ENCODE data around the gene CCDC190.
"Not testable (repeated sequence)": the region's sequence is repeated elsewhere in the genome, so short reads cannot be mapped to it uniquely, and the experiment has no call there.

The CCDC190 gene

GRCh38 chr1:162823771-162824525, 37.0 kb downstream of the CCDC190 start:
- POLR2A ChIA-PET = no interaction called here
- TF ChIP-seq ZNF384 (IDR thresholded peaks at IDR 0.05) (no peak), SP1 (IDR thresholded peaks at IDR 0.05) (no peak)
- no peak for DNase-seq (ENCODE audit: extremely low spot score)
- CTCF ChIA-PET = interaction anchor here (1.8 kb wide), 1 partner anchor 9 kb away, joined by 6 read pairs; no protein-coding TSS in a partner anchor

DNA sequence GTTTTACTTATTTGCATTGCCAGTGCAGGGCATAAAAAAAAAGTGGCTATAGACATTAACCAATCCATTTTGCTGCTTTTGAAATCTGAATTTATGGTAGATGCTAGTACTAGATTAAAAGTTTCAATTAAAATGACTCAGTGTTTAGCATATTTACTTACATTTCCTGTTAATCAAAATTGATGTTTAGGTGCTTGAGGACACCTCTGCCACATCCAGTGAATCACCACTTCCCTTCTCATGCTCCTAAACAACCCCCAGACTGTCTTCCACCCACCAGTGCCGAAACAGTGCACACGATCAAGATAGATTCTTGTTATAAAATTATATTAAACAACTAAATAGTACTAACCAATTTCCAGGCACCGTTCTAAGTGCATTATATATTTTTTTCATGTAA, 37.7 kb downstream of the CCDC190 start:
- POLR2A ChIA-PET = no interaction called here
- TF ChIP-seq L3MBTL2 (conservative IDR thresholded peaks at IDR 0.05) (no peak), HDGF (IDR thresholded peaks at IDR 0.05; ENCODE audit: borderline replicate concordance) (no peak), SP1 (IDR thresholded peaks at IDR 0.05) (no peak), FOXA1 (IDR thresholded peaks at IDR 0.05) (no peak), SUZ12 (IDR thresholded peaks at IDR 0.05) (no peak), FOXM1 (IDR thresholded peaks at IDR 0.05; ENCODE audit: borderline replicate concordance) (no peak), ELF4 (IDR thresholded peaks at IDR 0.05) (no peak), BHLHE40 (IDR thresholded peaks at IDR 0.05; ENCODE audit: borderline replicate concordance) (no peak), FOXK2 (IDR thresholded peaks at IDR 0.05) (no peak), CTBP1 (IDR thresholded peaks at IDR 0.05; ENCODE audit: borderline replicate concordance) (no peak)
- TF ChIP-seq, protein P1, sequence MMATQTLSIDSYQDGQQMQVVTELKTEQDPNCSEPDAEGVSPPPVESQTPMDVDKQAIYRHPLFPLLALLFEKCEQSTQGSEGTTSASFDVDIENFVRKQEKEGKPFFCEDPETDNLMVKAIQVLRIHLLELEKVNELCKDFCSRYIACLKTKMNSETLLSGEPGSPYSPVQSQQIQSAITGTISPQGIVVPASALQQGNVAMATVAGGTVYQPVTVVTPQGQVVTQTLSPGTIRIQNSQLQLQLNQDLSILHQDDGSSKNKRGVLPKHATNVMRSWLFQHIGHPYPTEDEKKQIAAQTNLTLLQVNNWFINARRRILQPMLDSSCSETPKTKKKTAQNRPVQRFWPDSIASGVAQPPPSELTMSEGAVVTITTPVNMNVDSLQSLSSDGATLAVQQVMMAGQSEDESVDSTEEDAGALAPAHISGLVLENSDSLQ (IDR thresholded peaks at IDR 0.05) = no peak
- CTCF ChIA-PET = interaction anchor here (1.8 kb wide), 1 partner anchor 9 kb away, joined by 6 read pairs; no protein-coding TSS in a partner anchor
- DNase-seq (ENCODE audit: extremely low spot score) = no peak

DNA sequence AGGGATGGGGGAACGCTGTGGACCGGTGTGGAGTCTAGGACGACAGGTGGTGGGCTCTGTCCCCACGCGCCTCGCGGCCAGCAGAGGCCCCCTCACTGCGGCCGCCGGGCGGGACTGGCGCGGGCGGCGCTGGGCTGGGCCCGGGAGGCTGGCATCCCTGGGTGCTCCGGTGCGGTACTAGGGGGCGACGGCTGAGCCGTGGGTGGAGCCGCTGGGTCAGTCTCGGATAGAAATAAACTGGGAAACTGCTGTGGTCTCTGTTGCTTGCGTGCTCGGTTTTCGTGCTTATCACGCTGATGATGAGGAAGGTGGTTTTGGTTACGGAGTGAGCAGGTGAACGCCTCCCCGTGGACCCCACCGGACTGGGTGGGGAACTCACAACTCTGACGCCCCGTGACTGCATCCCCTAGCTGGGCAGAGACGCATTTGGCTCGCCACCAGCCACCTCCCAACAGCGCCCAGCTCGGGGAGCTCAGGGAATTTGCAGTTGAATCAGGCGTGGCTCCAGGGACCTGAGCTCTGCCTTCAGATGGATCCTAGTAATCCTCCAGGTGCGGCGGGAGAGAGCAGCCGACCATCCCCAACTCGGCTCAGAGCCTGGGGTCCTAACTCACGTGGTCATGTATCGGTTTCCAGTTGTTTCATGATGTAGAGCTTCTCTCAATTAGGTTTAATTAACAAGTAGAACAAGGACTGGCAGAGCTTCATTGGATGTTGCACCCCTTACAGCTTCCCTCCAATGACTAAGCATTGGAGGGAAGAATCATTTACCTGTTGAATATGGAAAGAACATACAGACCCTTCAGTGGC, 38.4 kb downstream of the CCDC190 start:
- ChIA-PET CTCF (interaction anchor here (0.5 to 1.8 kb wide), 2 partner anchors 10 to 312 kb away, joined by 4 to 6 read pairs; no protein-coding TSS in a partner anchor), POLR2A (interaction anchor here (0.6 kb wide), 1 partner anchor 396 kb away, joined by 4 read pairs; no protein-coding TSS in a partner anchor)
- peak; percentile 48 for DNase-seq (ENCODE audit: extremely low spot score)
- no peak for TF ChIP-seq L3MBTL2 (conservative IDR thresholded peaks at IDR 0.05)
- TF ChIP-seq FOXA1 (IDR thresholded peaks at IDR 0.05) = no peak
- no peak for TF ChIP-seq BHLHE40 (IDR thresholded peaks at IDR 0.05; ENCODE audit: borderline replicate concordance)
- no peak for TF ChIP-seq LEF1 (IDR thresholded peaks at IDR 0.05; ENCODE audit: borderline replicate concordance)
- TF ChIP-seq ARNT (IDR thresholded peaks at IDR 0.05) = no peak
- TF ChIP-seq SP1 (IDR thresholded peaks at IDR 0.05) = no peak
- no peak for TF ChIP-seq SUZ12 (IDR thresholded peaks at IDR 0.05)
- no peak for TF ChIP-seq HDGF (IDR thresholded peaks at IDR 0.05; ENCODE audit: borderline replicate concordance)
- no peak for TF ChIP-seq ELF4 (IDR thresholded peaks at IDR 0.05)
- no peak for TF ChIP-seq CTBP1 (IDR thresholded peaks at IDR 0.05; ENCODE audit: borderline replicate concordance)

- DNase-seq (ENCODE audit: extremely low spot score); POLR2A ChIA-PET; CTCF ChIA-PET: not testable (repeated sequence)
These were observed 42.3 kb downstream of the CCDC190 start for GRCh38 chr1:162818666-162819065.

DNA sequence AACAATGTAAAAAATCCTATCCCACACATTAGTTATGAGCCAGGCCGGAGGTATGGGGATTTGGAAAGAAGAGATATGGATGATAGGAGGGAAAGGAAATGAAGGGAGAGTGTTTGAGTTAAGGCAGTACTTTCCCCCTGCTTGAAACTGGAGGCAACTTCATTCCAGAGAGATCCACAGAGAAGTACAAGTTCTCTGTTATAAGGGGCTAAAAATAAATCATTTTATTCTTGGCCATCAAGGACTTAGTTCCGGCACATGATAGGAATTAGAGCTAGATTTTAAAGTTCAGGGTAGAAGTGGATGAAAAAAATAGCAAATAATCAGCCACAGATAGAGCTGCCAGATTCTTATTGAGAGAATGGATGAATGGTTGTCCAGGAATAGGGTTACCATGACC, 42.8 kb downstream of the CCDC190 start:
- CTCF ChIA-PET; POLR2A ChIA-PET; DNase-seq (ENCODE audit: extremely low spot score): not testable (repeated sequence)

- POLR2A ChIA-PET; DNase-seq (ENCODE audit: extremely low spot score); CTCF ChIA-PET: not testable (repeated sequence)
These were observed 48.6 kb downstream of the CCDC190 start for GRCh38 chr1:162812357-162812756.

GRCh38 chr1:162807503-162807902, 53.5 kb downstream of the CCDC190 start:
- CTCF ChIA-PET; DNase-seq (ENCODE audit: extremely low spot score); POLR2A ChIA-PET: not testable (repeated sequence)
